Measurements from ENCODE around the gene SBF2.

SBF2 gene

GRCh38 chr11:10293423-10294289 lies at the start of gene SBF2:
Gene SBF2, minus strand, starts transcription at chr11:10294219. Its CDS starts 150 bp downstream, at chr11:10294069.
- H3K4me1 ChIP-seq, result peaks cover 36% of the 10 kb centered on the region
- no peaks in the 10 kb centered on the region for H3K36me3 ChIP-seq (replicated peaks)
- DNase-seq (ENCODE audit: low spot score in 2 of 2), result peak; percentile 64 to 90
- H3K27me3 ChIP-seq (ENCODE audit: low read depth), result no peaks in the 10 kb centered on the region
- peak within 1 kb of the TSS; percentile 56 for H3K4me3 ChIP-seq
- in situ Hi-C loops (cut with MboI; ENCODE audit: low sequenced_read_pairs), result loop anchor here (10.0 kb wide), 1 partner anchor 89 kb away; no protein-coding TSS in a partner anchor
- no peaks in the 10 kb centered on the region for H3K9me3 ChIP-seq

GRCh38 chr11:10338287-10338686 lies 44.3 kb upstream of the SBF2 start:
- no peaks in the 10 kb centered on the region for H3K27me3 ChIP-seq (ENCODE audit: low read depth)
- DNase-seq (ENCODE audit: low spot score in 2 of 2), result no peak
- in situ Hi-C loops (cut with MboI; ENCODE audit: low sequenced_read_pairs), result no loop called here
- no peak overlapping the region for H3K4me3 ChIP-seq
- no peaks in the 10 kb centered on the region for H3K36me3 ChIP-seq (replicated peaks)
- no peaks in the 10 kb centered on the region; the same call in 1 of the 2 replicates for H3K9me3 ChIP-seq
- H3K4me1 ChIP-seq, result no peaks in the 10 kb centered on the region

- in situ Hi-C loops (cut with MboI; ENCODE audit: low sequenced_read_pairs), result no loop called here
- no peaks in the 10 kb centered on the region for H3K36me3 ChIP-seq (replicated peaks)
- H3K4me3 ChIP-seq, result no peak overlapping the region
- no peak for DNase-seq (ENCODE audit: low spot score in 2 of 2)
- H3K4me1 ChIP-seq, result peaks cover 3% of the 10 kb centered on the region; the same call in 1 of the 2 replicates
- no peaks in the 10 kb centered on the region; the same call in 1 of the 2 replicates for H3K9me3 ChIP-seq
- H3K27me3 ChIP-seq (ENCODE audit: low read depth), result no peaks in the 10 kb centered on the region
Measured at GRCh38 chr11:10333490-10333889, 39.5 kb upstream of the SBF2 start.

GRCh38 chr11:10331548-10332289 lies 37.7 kb upstream of the SBF2 start:
- Histone ChIP-seq H3K9me3 (no peaks in the 10 kb centered on the region; the same call in 1 of the 2 replicates), H3K36me3 (replicated peaks) (no peaks in the 10 kb centered on the region), H3K4me3 (no peak overlapping the region), H3K27me3 (ENCODE audit: low read depth) (no peaks in the 10 kb centered on the region), H3K4me1 (peaks cover 3% of the 10 kb centered on the region; the same call in 1 of the 2 replicates)
- DNase-seq (ENCODE audit: low spot score in 2 of 2), result no peak
- in situ Hi-C loops (cut with MboI; ENCODE audit: low sequenced_read_pairs), result no loop called here

GRCh38 chr11:10329935-10330334 lies 35.9 kb upstream of the SBF2 start:
- Histone ChIP-seq H3K4me3 (no peak overlapping the region), H3K27me3 (ENCODE audit: low read depth) (no peaks in the 10 kb centered on the region), H3K36me3 (replicated peaks) (no peaks in the 10 kb centered on the region), H3K4me1 (peaks cover 3% of the 10 kb centered on the region; the same call in 1 of the 2 replicates), H3K9me3 (no peaks in the 10 kb centered on the region; the same call in 1 of the 2 replicates)
- no peak for DNase-seq (ENCODE audit: low spot score in 2 of 2)
- in situ Hi-C loops (cut with MboI; ENCODE audit: low sequenced_read_pairs), result loop anchor here (10.0 kb wide), 1 partner anchor 405 kb away; no protein-coding TSS in a partner anchor

- Histone ChIP-seq H3K4me3 (no peak overlapping the region), H3K36me3 (replicated peaks) (no peaks in the 10 kb centered on the region), H3K4me1 (peaks cover 4% of the 10 kb centered on the region), H3K27me3 (ENCODE audit: low read depth) (no peaks in the 10 kb centered on the region), H3K9me3 (no peaks in the 10 kb centered on the region; the same call in 1 of the 2 replicates)
- no peak for DNase-seq (ENCODE audit: low spot score in 2 of 2)
- in situ Hi-C loops (cut with MboI; ENCODE audit: low sequenced_read_pairs), result loop anchor here (10.0 kb wide), 1 partner anchor 405 kb away; no protein-coding TSS in a partner anchor
Measured at GRCh38 chr11:10329356-10329755, 35.3 kb upstream of the SBF2 start.

GRCh38 chr11:10328314-10329098 lies 34.5 kb upstream of the SBF2 start:
- DNase-seq (ENCODE audit: low spot score in 2 of 2), result no peak
- H3K4me1 ChIP-seq, result peaks cover 13% of the 10 kb centered on the region
- in situ Hi-C loops (cut with MboI; ENCODE audit: low sequenced_read_pairs), result loop anchor here (10.0 kb wide), 1 partner anchor 406 kb away; no protein-coding TSS in a partner anchor

GRCh38 chr11:10327254-10327653 lies 33.2 kb upstream of the SBF2 start:
- in situ Hi-C loops (cut with MboI; ENCODE audit: low sequenced_read_pairs), result loop anchor here (10.0 kb wide), 1 partner anchor 408 kb away; no protein-coding TSS in a partner anchor
- Histone ChIP-seq H3K9me3 (no peaks in the 10 kb centered on the region), H3K4me3 (no peak overlapping the region), H3K36me3 (replicated peaks) (no peaks in the 10 kb centered on the region), H3K4me1 (peaks cover 20% of the 10 kb centered on the region), H3K27me3 (ENCODE audit: low read depth) (no peaks in the 10 kb centered on the region)
- DNase-seq (ENCODE audit: low spot score in 2 of 2), result no peak

More at GRCh38 chr11:10328314-10329098, 34.5 kb upstream of the SBF2 start:
- Histone ChIP-seq H3K27me3 (ENCODE audit: low read depth) (no peaks in the 10 kb centered on the region), H3K4me3 (no peak overlapping the region), H3K9me3 (no peaks in the 10 kb centered on the region), H3K36me3 (replicated peaks) (no peaks in the 10 kb centered on the region)

- Histone ChIP-seq H3K4me1 (peaks cover 20% of the 10 kb centered on the region), H3K4me3 (no peak overlapping the region), H3K36me3 (replicated peaks) (no peaks in the 10 kb centered on the region), H3K27me3 (ENCODE audit: low read depth) (no peaks in the 10 kb centered on the region), H3K9me3 (no peaks in the 10 kb centered on the region)
- in situ Hi-C loops (cut with MboI; ENCODE audit: low sequenced_read_pairs), result loop anchor here (10.0 kb wide), 1 partner anchor 409 kb away; no protein-coding TSS in a partner anchor
- DNase-seq (ENCODE audit: low spot score in 2 of 2), result no peak
Measured at GRCh38 chr11:10326012-10326964, 32.3 kb upstream of the SBF2 start.

GRCh38 chr11:10325277-10326011 lies 31.4 kb upstream of the SBF2 start:
- no peak for DNase-seq (ENCODE audit: low spot score in 2 of 2)
- H3K4me1 ChIP-seq, result peaks cover 20% of the 10 kb centered on the region
- H3K9me3 ChIP-seq, result no peaks in the 10 kb centered on the region
- H3K27me3 ChIP-seq (ENCODE audit: low read depth), result no peaks in the 10 kb centered on the region
- in situ Hi-C loops (cut with MboI; ENCODE audit: low sequenced_read_pairs), result loop anchor here (10.0 kb wide), 1 partner anchor 409 kb away; no protein-coding TSS in a partner anchor
- H3K36me3 ChIP-seq (replicated peaks), result no peaks in the 10 kb centered on the region
- H3K4me3 ChIP-seq, result no peak overlapping the region

- H3K27me3 ChIP-seq (ENCODE audit: low read depth), result no peaks in the 10 kb centered on the region
- H3K9me3 ChIP-seq, result no peaks in the 10 kb centered on the region
- peaks cover 20% of the 10 kb centered on the region for H3K4me1 ChIP-seq
- DNase-seq (ENCODE audit: low spot score in 2 of 2), result no peak
- no peak overlapping the region for H3K4me3 ChIP-seq
- in situ Hi-C loops (cut with MboI; ENCODE audit: low sequenced_read_pairs), result loop anchor here (10.0 to 25.0 kb wide), 4 partner anchors 337 to 712 kb away; no protein-coding TSS in a partner anchor
- H3K36me3 ChIP-seq (replicated peaks), result no peaks in the 10 kb centered on the region
Measured at GRCh38 chr11:10324474-10324873, 30.5 kb upstream of the SBF2 start.
